ENCODE measurements around the gene ZNF184. TPM values are rescaled to one million over a fixed set of nuclear protein-coding genes. Genes with fewer than 3 reads are reported as not detected.

The ZNF184 gene
- 2.6 and 3.5 TPM in 2 replicates for total RNA-seq

DNA sequence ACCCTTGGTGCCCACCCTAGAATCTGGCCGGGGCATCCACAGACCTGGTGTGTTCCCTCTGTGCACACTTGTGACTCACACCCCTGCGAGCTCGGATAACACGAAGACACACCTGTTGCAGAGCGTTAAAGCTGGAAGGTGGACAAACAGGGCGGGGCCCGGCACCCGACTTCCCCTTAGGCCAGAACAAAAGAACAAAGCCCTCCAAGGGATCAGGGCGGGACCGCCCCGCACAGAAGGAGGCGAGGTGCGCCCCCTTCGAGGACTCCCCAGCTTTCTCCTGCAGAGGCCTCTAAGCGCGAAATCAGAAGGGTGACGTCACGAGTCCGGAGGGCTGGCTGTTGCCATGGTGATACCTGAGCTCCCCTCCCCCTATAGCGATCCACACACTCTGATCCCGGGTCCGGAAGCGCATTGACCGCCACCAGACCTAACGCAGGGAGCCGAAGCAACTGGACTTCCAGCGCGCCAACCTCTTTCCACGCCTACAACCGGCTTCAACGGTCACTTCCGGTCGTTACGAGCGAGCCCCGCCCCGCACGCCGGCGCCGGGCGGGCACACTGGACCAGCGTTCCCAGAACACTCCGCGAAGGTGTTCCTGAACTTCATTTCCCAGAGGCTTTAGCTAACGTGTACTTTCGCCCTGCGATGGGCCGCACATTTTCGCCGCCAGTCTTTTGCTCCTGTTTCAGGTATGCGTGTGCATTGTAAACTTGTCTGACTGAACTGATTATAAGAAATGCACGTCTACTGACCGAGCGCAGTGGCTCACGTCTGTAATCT is at the start of gene ZNF184:
Gene ZNF184 (minus strand): TSS at position 489 of the 784 bp plus-strand sequence. CDS start 811 bp downstream, outside the sequence.

Other genes with a start within 250 kb of the ZNF184 start
- 1.7 and 7.6 TPM in 2 replicates for gene PRSS16, start 225.4 kb downstream of the ZNF184 start, total RNA-seq
- not detected in 2 replicates for gene POM121L2, start 160.8 kb downstream of the ZNF184 start, total RNA-seq
- 0.65 and 2.8 TPM in 2 replicates for gene ZNF391, start 84.3 kb downstream of the ZNF184 start, total RNA-seq